Left renal cortex interstitium (tissue), 4 donors: ENCODE measurements around the gene TXNRD1. TPM values are rescaled to one million over a fixed set of nuclear protein-coding genes. Genes with fewer than 3 reads are reported as not detected.
"Not testable (repeated sequence)": the region's sequence is repeated elsewhere in the genome, so short reads cannot be mapped to it uniquely, and the experiment has no call there.

Experiments
- DNase-seq, 4 donors: peaks; one replicate each; pipeline ENCODE4 v3.0.0-alpha.2; 2013; ENCODE audit warnings: low read depth in 4 of 4, low spot score in 2 of 4, missing footprints in 1 of 4
- polyA plus RNA-seq, 4 donors: library from polyadenylated mRNA; unstranded; fragments of 120-200 nt; gene quantifications; one replicate each; pipeline ENCODE4 v1.2.1, GENCODE V29; 2013; ENCODE audit not compliant: insufficient read length in 4 of 4

TXNRD1 gene
- polyA plus RNA-seq, 4 donors: 52.2 to 73.7 (median 61.2) TPM

DNA sequence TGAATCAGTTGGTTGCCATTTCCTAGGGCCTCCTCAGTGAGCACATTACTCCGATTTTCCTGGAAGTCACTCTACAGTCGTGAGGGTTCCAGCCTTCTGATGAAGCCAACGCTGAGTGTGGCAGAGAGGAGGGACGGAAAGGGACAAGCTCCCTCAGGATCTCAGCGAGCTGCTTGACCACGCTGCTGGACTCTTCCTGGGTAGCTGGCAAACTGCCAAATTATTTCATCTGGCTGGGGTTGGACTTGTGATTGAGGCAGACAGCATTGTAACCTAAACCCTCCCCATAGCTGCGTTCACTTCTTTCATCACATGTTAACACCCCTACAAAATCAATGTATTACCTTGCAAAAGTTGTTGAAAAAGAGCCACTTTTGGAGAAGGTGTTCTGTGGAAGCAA, 171.6 kb downstream of the TXNRD1 start:
- no peak for DNase-seq

DNA sequence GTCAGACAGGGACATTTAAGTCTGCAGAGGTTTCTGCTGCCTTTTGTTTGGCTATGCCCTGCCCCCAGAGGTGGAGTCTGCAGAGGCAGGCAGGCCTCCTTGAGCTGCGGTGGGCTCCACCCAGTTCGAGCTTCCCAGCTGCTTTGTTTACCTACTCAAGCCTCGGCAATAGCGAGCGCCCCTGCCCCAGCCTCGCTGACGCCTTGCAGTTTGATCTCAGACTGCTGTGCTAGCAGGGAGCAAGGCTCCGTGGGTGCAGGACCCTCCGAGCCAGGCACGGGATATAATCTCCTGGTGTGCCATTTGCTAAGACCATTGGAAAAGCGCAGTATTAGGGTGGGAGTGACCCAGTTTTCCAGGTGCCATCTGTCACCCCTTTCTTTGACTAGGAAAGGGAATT, 178.5 kb downstream of the TXNRD1 start:
- not testable (repeated sequence) for DNase-seq

Other genes starting within 250 kb of the TXNRD1 start
- 10 to 100 TPM; 43.2 to 67.0 (median 52.6) TPM for gene TDG, start 249.9 kb upstream of the TXNRD1 start, polyA plus RNA-seq
- 10 to 100 TPM; 10.3 to 16.5 (median 15.7) TPM for gene GLT8D2, start 165.6 kb upstream of the TXNRD1 start, polyA plus RNA-seq
- 10 to 100 TPM; 15.4 to 17.9 (median 17.5) TPM for gene HCFC2, start 151.2 kb upstream of the TXNRD1 start, polyA plus RNA-seq
- 100 to 1,000 TPM in 2 of 4 donors, 10 to 100 TPM in 2; 85.0 to 120 (median 95.6) TPM for gene NFYB, start 77.6 kb upstream of the TXNRD1 start, polyA plus RNA-seq
- gene EID3, start 88.0 kb downstream of the TXNRD1 start, polyA plus RNA-seq: 1 to 10 TPM; 4.0 to 5.3 (median 4.8) TPM
- gene CHST11, start 241.2 kb downstream of the TXNRD1 start, polyA plus RNA-seq: 1 to 10 TPM; 6.6 to 8.7 (median 7.2) TPM